Activated gamma-delta T cell treated with anti-CD3 and anti-CD28 coated beads, Interleukin-2, amount 50 U/mL, for 16 hours (primary cell): ENCODE data around the gene INHBB.

Source experiments
- DNase-seq: peaks from one replicate; pipeline ENCODE4 v3.0.0-alpha.2; 2020; ENCODE audit warnings: low read depth

The INHBB gene

GRCh38 chr2:120357768-120358167 is 11.8 kb downstream of the INHBB start:
- DNase-seq, result no peak

GRCh38 chr2:120358734-120359465 is 13.0 kb downstream of the INHBB start:
- DNase-seq, result no peak

GRCh38 chr2:120360307-120360855 is 14.4 kb downstream of the INHBB start:
- DNase-seq, result no peak

- DNase-seq, result no peak
These were observed 17.0 kb downstream of the INHBB start for GRCh38 chr2:120362926-120363325.

GRCh38 chr2:120365236-120365793 is 19.4 kb downstream of the INHBB start:
- no peak for DNase-seq

GRCh38 chr2:120366698-120367097 is 20.8 kb downstream of the INHBB start:
- no peak for DNase-seq

GRCh38 chr2:120367221-120367620 is 21.3 kb downstream of the INHBB start:
- no peak for DNase-seq

GRCh38 chr2:120367649-120368048 is 21.7 kb downstream of the INHBB start:
- no peak for DNase-seq

- no peak for DNase-seq
These were observed 22.1 kb downstream of the INHBB start for GRCh38 chr2:120368086-120368485.

- DNase-seq, result no peak
These were observed 23.3 kb downstream of the INHBB start for GRCh38 chr2:120369250-120369649.

GRCh38 chr2:120371969-120372625 is 26.2 kb downstream of the INHBB start:
- no peak for DNase-seq

GRCh38 chr2:120372816-120373215 is 26.9 kb downstream of the INHBB start:
- DNase-seq, result no peak

- no peak for DNase-seq
These were observed 27.5 kb downstream of the INHBB start for GRCh38 chr2:120373424-120373823.

GRCh38 chr2:120374821-120375220 is 28.9 kb downstream of the INHBB start:
- no peak for DNase-seq

GRCh38 chr2:120375251-120376020 is 29.5 kb downstream of the INHBB start:
- DNase-seq, result no peak

GRCh38 chr2:120376101-120376500 is 30.2 kb downstream of the INHBB start:
- no peak for DNase-seq

- no peak for DNase-seq
These were observed 31.0 kb downstream of the INHBB start for GRCh38 chr2:120376679-120377640.

GRCh38 chr2:120378605-120379004 is 32.7 kb downstream of the INHBB start:
- DNase-seq, result no peak

GRCh38 chr2:120379916-120380893 is 34.3 kb downstream of the INHBB start:
- no peak for DNase-seq

- DNase-seq, result no peak
These were observed 35.3 kb downstream of the INHBB start for GRCh38 chr2:120381192-120381591.
